OCI-LY1 (cell line): ENCODE results near the gene PTPRD.

Experiments used
- H2AFZ ChIP-seq: fragments of 200-600 bp; sonication (generic), shearing (Covaris generic); 2 replicates; pipeline ENCODE4 v1.6.0; 2014; ENCODE audit warnings: antibody characterized with exemption, mild to moderate bottlenecking, low read length
- H3F3A ChIP-seq: fragments of 200-600 bp; sonication (generic), shearing (Covaris generic); 2 replicates; pipeline ENCODE4 v1.6.0; 2014; ENCODE audit warnings: mild to moderate bottlenecking, antibody characterized with exemption, low read length, moderate library complexity; ENCODE audit not compliant: insufficient read depth
- H3K27ac ChIP-seq: fragments of 200-600 bp; sonication (generic); 2 replicates; pipeline ENCODE4 v1.5.1; 2014; ENCODE audit warnings: low read length, mixed run types, mild to moderate bottlenecking, low read depth; ENCODE audit not compliant: poor library complexity, severe bottlenecking
- H3K27me3 ChIP-seq: fragments of 200-600 bp; sonication (generic); 2 replicates; pipeline ENCODE4 v1.6.0; 2014; ENCODE audit warnings: antibody characterized with exemption, mild to moderate bottlenecking, low read length, moderate library complexity; ENCODE audit not compliant: insufficient read depth
- H3K36me3 ChIP-seq: fragments of 200-600 bp; sonication (generic); 2 replicates; pipeline ENCODE4 v1.6.1; 2014; ENCODE audit warnings: mild to moderate bottlenecking, antibody characterized with exemption, low read length, moderate library complexity, mixed read lengths; ENCODE audit not compliant: insufficient read depth
- H3K4me1 ChIP-seq: fragments of 200-600 bp; sonication (generic); 2 replicates; pipeline ENCODE4 v1.5.1; 2014; ENCODE audit warnings: mild to moderate bottlenecking, low read length, moderate library complexity; ENCODE audit not compliant: insufficient read depth, severe bottlenecking
- H3K4me2 ChIP-seq: fragments of 200-600 bp; sonication (generic), shearing (Covaris generic); 2 replicates; pipeline ENCODE4 v1.6.1; 2014; ENCODE audit warnings: low read length
- H3K4me3 ChIP-seq: fragments of 200-600 bp; sonication (generic); 2 replicates; pipeline ENCODE4 v1.5.1; 2014; ENCODE audit warnings: low read length, low read depth, mild to moderate bottlenecking, mixed read lengths; ENCODE audit not compliant: poor library complexity, severe bottlenecking
- H3K79me2 ChIP-seq: fragments of 200-600 bp; shearing (Covaris generic); 2 replicates; pipeline ENCODE4 v1.6.1; 2016; ENCODE audit warnings: mixed run types, low read length, mixed read lengths; ENCODE audit not compliant: insufficient read depth
- H3K9ac ChIP-seq: fragments of 200-600 bp; sonication (generic), shearing (Covaris generic); 2 replicates; pipeline ENCODE4 v1.6.1; 2014; ENCODE audit warnings: mild to moderate bottlenecking, low read length, mixed read lengths
- H3K9me2 ChIP-seq: fragments of 200-600 bp; sonication (generic), shearing (Covaris generic); 2 replicates; pipeline ENCODE4 v1.6.1; 2014; ENCODE audit warnings: low read depth, mild to moderate bottlenecking, low read length, mixed read lengths
- H3K9me3 ChIP-seq: fragments of 200-600 bp; shearing (Covaris generic); 2 replicates; pipeline ENCODE4 v1.6.1; 2014; ENCODE audit warnings: low read length, mixed read lengths
- H4K20me1 ChIP-seq: fragments of 200-600 bp; sonication (generic), shearing (Covaris generic); 2 replicates; pipeline ENCODE4 v1.6.0; 2016; ENCODE audit warnings: mild to moderate bottlenecking, low read length; ENCODE audit not compliant: insufficient read depth
- CTCF ChIP-seq: fragments of 200-600 bp; sonication (generic), shearing (Covaris generic); IDR thresholded peaks from 2 replicates; pipeline ENCODE4 v1.5.1; 2017; ENCODE audit warnings: mild to moderate bottlenecking, antibody characterized with exemption, low read length, moderate library complexity, mixed read lengths
- EZH2 ChIP-seq: fragments of 200-600 bp; sonication (generic), shearing (Covaris generic); IDR thresholded peaks from 2 replicates; pipeline ENCODE4 v1.8.0; 2017; ENCODE audit warnings: borderline replicate concordance, mixed run types, mild to moderate bottlenecking, antibody characterized with exemption, low read length, moderate library complexity, mixed read lengths

PTPRD gene

GRCh38 chr9:9874270-9874669 lies 738.5 kb downstream of the PTPRD start:
- H3K4me2 ChIP-seq = peak overlapping the region; percentile 58
- H3K9me3 ChIP-seq = no peaks in the 10 kb centered on the region
- H3F3A ChIP-seq = no peaks in the 10 kb centered on the region
- no peaks in the 10 kb centered on the region for H3K79me2 ChIP-seq
- peaks cover 22% of the 10 kb centered on the region for H3K4me1 ChIP-seq
- H3K4me3 ChIP-seq = peak overlapping the region; percentile 18
- H3K9me2 ChIP-seq = no peaks in the 10 kb centered on the region
- TF ChIP-seq CTCF (no peak), EZH2 (no peak)
- no peaks in the 10 kb centered on the region for H3K36me3 ChIP-seq
- peak overlapping the region; percentile 71 for H3K27ac ChIP-seq
- H4K20me1 ChIP-seq = no peaks in the 10 kb centered on the region
- H2AFZ ChIP-seq = peak overlapping the region; percentile 91
- peak overlapping the region; percentile 27; the same call in 1 of the 2 replicates for H3K9ac ChIP-seq
- H3K27me3 ChIP-seq = no peaks in the 10 kb centered on the region

GRCh38 chr9:9862235-9862810 lies 750.5 kb downstream of the PTPRD start:
- peak overlapping the region; percentile 63; the same call in 1 of the 2 replicates for H2AFZ ChIP-seq
- H3K9me2 ChIP-seq = no peaks in the 10 kb centered on the region
- H3K79me2 ChIP-seq = no peaks in the 10 kb centered on the region
- H3K4me1 ChIP-seq = peaks cover 15% of the 10 kb centered on the region
- H3K4me3 ChIP-seq = no peak overlapping the region
- TF ChIP-seq EZH2 (no peak), CTCF (no peak)
- H3K36me3 ChIP-seq = no peaks in the 10 kb centered on the region
- H3K27ac ChIP-seq = no peak overlapping the region
- H3K27me3 ChIP-seq = no peaks in the 10 kb centered on the region
- H3K4me2 ChIP-seq = peak overlapping the region; percentile 37; the same call in 1 of the 2 replicates
- H3K9ac ChIP-seq = no peak overlapping the region; the same call in 1 of the 2 replicates
- no peaks in the 10 kb centered on the region for H3K9me3 ChIP-seq
- no peaks in the 10 kb centered on the region for H3F3A ChIP-seq
- H4K20me1 ChIP-seq = no peaks in the 10 kb centered on the region

- no peak for TF ChIP-seq CTCF
- no peak for TF ChIP-seq EZH2
- Histone ChIP-seq H3F3A (no peaks in the 10 kb centered on the region), H4K20me1 (no peaks in the 10 kb centered on the region), H3K9me3 (no peaks in the 10 kb centered on the region), H3K4me1 (peaks cover 5% of the 10 kb centered on the region), H3K4me2 (no peak overlapping the region), H3K79me2 (no peaks in the 10 kb centered on the region), H3K4me3 (no peak overlapping the region), H3K36me3 (no peaks in the 10 kb centered on the region), H2AFZ (no peak overlapping the region), H3K9ac (no peak overlapping the region), H3K9me2 (no peaks in the 10 kb centered on the region), H3K27ac (no peak overlapping the region), H3K27me3 (no peaks in the 10 kb centered on the region)
Observed at GRCh38 chr9:9855177-9856078, 757.4 kb downstream of the PTPRD start.
